Brain microvascular endothelial cell (primary cell): ENCODE measurements around the gene TNIP1.

ENCODE experiments used
- DNase-seq: peaks from one replicate; pipeline ENCODE4 v3.0.0-alpha.2; 2020
- H3K27ac ChIP-seq: fragments of 250-450 bp; sonication (Bioruptor Pico); 2 replicates; pipeline ENCODE4 v1.5.1; 2020; ENCODE audit warnings: mild to moderate bottlenecking, moderate library complexity
- H3K27me3 ChIP-seq: fragments of 250-450 bp; sonication (Bioruptor Pico); replicated peaks from 2 replicates; pipeline ENCODE4 v1.5.1; 2020; ENCODE audit warnings: mild to moderate bottlenecking
- H3K36me3 ChIP-seq: fragments of 250-450 bp; sonication (Bioruptor Pico); replicated peaks from 2 replicates; pipeline ENCODE4 v1.5.1; 2020; ENCODE audit warnings: mild to moderate bottlenecking
- H3K4me3 ChIP-seq: 2 replicates; pipeline ENCODE4 v1.5.1; 2011; ENCODE audit warnings: low read depth, mild to moderate bottlenecking, control low read depth, low read length, moderate library complexity
- CTCF ChIP-seq: IDR thresholded peaks from 2 replicates; pipeline ENCODE4 v1.5.1; 2011; ENCODE audit warnings: low read depth, mild to moderate bottlenecking, moderate library complexity, low read length, control low read depth, inconsistent platforms; ENCODE audit errors: missing control alignments
- in situ Hi-C: cut with HindIII; loops from 2 replicates; pipeline ENCODE4 v1.10.0; 2017; ENCODE audit warnings: low sequenced_read_pairs, low pct_ligation_motif_present

Gene TNIP1

GRCh38 chr5:151108566-151108965 is 27.7 kb upstream of the TNIP1 start:
- Histone ChIP-seq H3K27ac (no peak overlapping the region), H3K4me3 (no peak overlapping the region), H3K27me3 (no peaks in the 10 kb centered on the region), H3K36me3 (peaks cover 87% of the 10 kb centered on the region)
- no peak for TF ChIP-seq CTCF
- DNase-seq: no peak
- in situ Hi-C loops: no loop called here

- in situ Hi-C loops: no loop called here
- Histone ChIP-seq H3K27me3 (no peaks in the 10 kb centered on the region), H3K4me3 (no peak overlapping the region), H3K36me3 (peaks cover 89% of the 10 kb centered on the region), H3K27ac (no peak overlapping the region)
- TF ChIP-seq CTCF: no peak
- DNase-seq: peak; percentile 41
These were observed 27.1 kb upstream of the TNIP1 start for GRCh38 chr5:151107738-151108520.

GRCh38 chr5:151107084-151107483 is 26.2 kb upstream of the TNIP1 start:
- no peak for DNase-seq
- Histone ChIP-seq H3K27me3 (no peaks in the 10 kb centered on the region), H3K4me3 (no peak overlapping the region), H3K36me3 (peaks cover 92% of the 10 kb centered on the region), H3K27ac (no peak overlapping the region)
- in situ Hi-C loops: no loop called here
- no peak for TF ChIP-seq CTCF

- no peak for DNase-seq
- H3K27ac ChIP-seq: no peak overlapping the region
- H3K36me3 ChIP-seq: peaks cover 97% of the 10 kb centered on the region
These were observed 25.7 kb upstream of the TNIP1 start for GRCh38 chr5:151106509-151106908.

GRCh38 chr5:151106043-151106442 is 25.2 kb upstream of the TNIP1 start:
- Histone ChIP-seq H3K36me3 (peaks cover 96% of the 10 kb centered on the region), H3K27me3 (no peaks in the 10 kb centered on the region), H3K4me3 (no peak overlapping the region), H3K27ac (no peak overlapping the region)
- no peak for TF ChIP-seq CTCF
- no peak for DNase-seq
- in situ Hi-C loops: no loop called here

More at GRCh38 chr5:151106509-151106908, 25.7 kb upstream of the TNIP1 start:
- H3K4me3 ChIP-seq: no peak overlapping the region
- H3K27me3 ChIP-seq: no peaks in the 10 kb centered on the region
- in situ Hi-C loops: no loop called here
- no peak for TF ChIP-seq CTCF

GRCh38 chr5:151105561-151105960 is 24.7 kb upstream of the TNIP1 start:
- no peak for DNase-seq
- H3K36me3 ChIP-seq: peaks cover 96% of the 10 kb centered on the region
- no peak for TF ChIP-seq CTCF
- no peaks in the 10 kb centered on the region for H3K27me3 ChIP-seq
- H3K4me3 ChIP-seq: no peak overlapping the region
- no peak overlapping the region for H3K27ac ChIP-seq
- in situ Hi-C loops: no loop called here
